CD4-positive, alpha-beta T cell (primary cell): ENCODE measurements around the gene ABLIM2. TPM values are rescaled to one million over a fixed set of nuclear protein-coding genes. Genes with fewer than 3 reads are reported as not detected.

Experiments used
- ATAC-seq: fragments of 200-7000 bp; cut with Tn5 transposase; one replicate; pipeline ENCODE4 v1.10.0; 2022; ENCODE audit warnings: mild to moderate bottlenecking; ENCODE audit not compliant: poor library complexity
- CTCF ChIA-PET: fragments of 350-600 bp; sonication (Branson Sonifier 250); formaldehyde crosslinking; loops from one replicate; lab custom pipeline; 2021; ENCODE audit warnings: antibody characterized with exemption, inconsistent platforms; lab: Charles Lee
- POLR2A ChIA-PET: fragments of 350-600 bp; sonication (Branson Sonifier 250); formaldehyde crosslinking; loops from one replicate; lab custom pipeline; 2021; ENCODE audit warnings: antibody characterized with exemption, inconsistent platforms; lab: Charles Lee
- DNase-seq, 14 experiments: peaks; one replicate each; pipeline ENCODE4 v3.0.0-alpha.2; 2013 to 2020; ENCODE audit warnings: mixed read lengths in 2 of 14
- H3K27ac ChIP-seq, 2 donors: one replicate each; pipeline versions ENCODE4 v1.5.1 to v1.7.0; 2013; ENCODE audit warnings: low read length in 2 of 2, low read depth in 1 of 2, mild to moderate bottlenecking in 1 of 2
- H3K27me3 ChIP-seq, 2 experiments: 1 replicate in 1 of 2; 2 replicates in 1 of 2; pipeline versions ENCODE4 v1.6.1 to v1.7.0; 2013; ENCODE audit warnings: low read length in 2 of 2, control low read depth in 1 of 2, mild to moderate bottlenecking in 1 of 2, moderate library complexity in 1 of 2; ENCODE audit not compliant: insufficient read depth in 2 of 2, control insufficient read depth in 1 of 2
- H3K36me3 ChIP-seq: one replicate; pipeline ENCODE4 v1.6.1; 2013; ENCODE audit warnings: low read length, control low read depth; ENCODE audit not compliant: insufficient read depth
- H3K4me1 ChIP-seq: one replicate; pipeline ENCODE4 v1.6.1; 2013; ENCODE audit warnings: low read length, control low read depth; ENCODE audit not compliant: insufficient read depth
- H3K4me3 ChIP-seq: one replicate; pipeline ENCODE4 v1.5.1; 2013; ENCODE audit warnings: mild to moderate bottlenecking, low read length, moderate library complexity
- H3K9me3 ChIP-seq, 2 experiments: 1 replicate in 1 of 2; 2 replicates in 1 of 2; pipeline versions ENCODE4 v1.6.1 to v1.7.0; 2013; ENCODE audit warnings: low read length in 2 of 2, mild to moderate bottlenecking in 2 of 2, control low read depth in 1 of 2, moderate library complexity in 1 of 2; ENCODE audit not compliant: control insufficient read depth in 1 of 2, insufficient read depth in 1 of 2
- H3K27ac Mint-ChIP-seq: one replicate; pipeline ENCODE4 v1.8.0; 2020; ENCODE audit warnings: mixed read lengths
- H3K27me3 Mint-ChIP-seq: one replicate; pipeline ENCODE4 v1.8.0; 2021; ENCODE audit warnings: mixed read lengths
- H3K36me3 Mint-ChIP-seq: one replicate; pipeline ENCODE4 v1.8.0; 2021; ENCODE audit warnings: low read depth, mixed read lengths
- H3K4me1 Mint-ChIP-seq: one replicate; pipeline ENCODE4 v1.8.0; 2021; ENCODE audit warnings: low read depth, mixed read lengths
- H3K4me3 Mint-ChIP-seq: one replicate; pipeline ENCODE4 v1.8.0; 2020; ENCODE audit warnings: mild to moderate bottlenecking, mixed read lengths
- H3K9me3 Mint-ChIP-seq: one replicate; pipeline ENCODE4 v1.8.0; 2020; ENCODE audit warnings: mixed read lengths
- CTCF ChIP-seq: fragments of 200-600 bp; IDR thresholded peaks from one replicate; pipeline ENCODE4 v1.8.0; 2022; ENCODE audit warnings: antibody characterized with exemption, mild to moderate bottlenecking
- intact Hi-C, 2 experiments: fragments of 100-400 bp; cut with DNase I in 1 of 2; cut with micrococcal nuclease in 1 of 2; formaldehyde crosslinking; loops; one replicate each; pipeline versions ENCODE4 v1.15.1 to v1.9.0; 2023 to 2025; cut with DNase I, micrococcal nuclease
- total RNA-seq, 174 experiments: library from RNA in 2 of 174; stranded (reverse) in 2 of 174; gene quantifications; one replicate each; pipeline ENCODE4 v1.2.3 and lab custom pipeline; 2021 to 2026

Gene ABLIM2
- total RNA-seq, 2 experiments from 2014 or later: 2.5 to 2.7 TPM

- Mint-ChIP-seq H3K4me3 (peak overlapping the region; percentile 45), H3K27me3 (no peaks in the 10 kb centered on the region), H3K27ac (peak overlapping the region; percentile 24), H3K36me3 (peaks cover 12% of the 10 kb centered on the region), H3K9me3 (no peaks in the 10 kb centered on the region), H3K4me1 (peaks cover 34% of the 10 kb centered on the region)
- H3K27ac ChIP-seq: no peak overlapping the region
- TF ChIP-seq CTCF: no peak
- ChIA-PET CTCF (no interaction called here), POLR2A (no interaction called here)
- DNase-seq (no peak), ATAC-seq (no peak)
- intact Hi-C loops: loop anchor here in 1 of 2 experiments (2.0 kb wide), 1 partner anchor 35 kb away; no protein-coding TSS in a partner anchor
- H3K27me3 ChIP-seq: no peaks in the 10 kb centered on the region
- no peak overlapping the region for H3K4me3 ChIP-seq
- peaks cover 37% of the 10 kb centered on the region for H3K4me1 ChIP-seq
- H3K9me3 ChIP-seq: no peaks in the 10 kb centered on the region
- no peaks in the 10 kb centered on the region for H3K36me3 ChIP-seq
Measured at GRCh38 chr4:8195841-8196458, 37.3 kb upstream of the ABLIM2 start.

DNA sequence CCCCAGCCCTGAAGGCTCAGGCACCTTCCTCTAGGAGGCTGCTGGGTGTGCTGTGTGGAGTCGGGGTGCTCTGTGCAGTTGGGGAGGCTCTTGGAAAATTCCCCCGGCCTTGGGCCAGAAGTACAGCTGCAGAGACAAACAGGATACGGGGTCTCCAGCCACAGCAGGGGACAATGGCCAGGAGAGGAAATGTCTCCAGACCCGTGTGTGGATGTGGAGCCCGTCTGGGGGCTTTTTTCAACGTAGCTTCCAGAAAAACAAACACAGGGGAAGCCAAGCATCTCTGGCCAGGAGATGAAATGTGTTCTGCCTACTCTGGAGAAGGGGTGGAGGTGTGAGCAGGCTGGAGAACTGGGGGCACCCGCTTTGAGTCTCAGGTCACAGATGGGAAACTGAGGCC, 36.8 kb upstream of the ABLIM2 start:
- TF ChIP-seq CTCF: no peak
- POLR2A ChIA-PET: no interaction called here
- H3K4me1 Mint-ChIP-seq: peaks cover 29% of the 10 kb centered on the region
- no peaks in the 10 kb centered on the region for H3K9me3 Mint-ChIP-seq
- H3K36me3 Mint-ChIP-seq: peaks cover 8% of the 10 kb centered on the region
- no peak overlapping the region for H3K4me3 ChIP-seq
- H3K4me3 Mint-ChIP-seq: peak overlapping the region; percentile 51
- no peak overlapping the region for H3K27ac ChIP-seq
- CTCF ChIA-PET: interaction anchor here (1.5 kb wide), 1 partner anchor 19 kb away, joined by 4 read pairs; no protein-coding TSS in a partner anchor
- H3K27ac Mint-ChIP-seq: no peak overlapping the region
- H3K36me3 ChIP-seq: no peaks in the 10 kb centered on the region
- DNase-seq: no peak
- H3K27me3 Mint-ChIP-seq: no peaks in the 10 kb centered on the region
- intact Hi-C loops: no loop called here
- no peak for ATAC-seq
- H3K27me3 ChIP-seq: no peaks in the 10 kb centered on the region
- no peaks in the 10 kb centered on the region for H3K9me3 ChIP-seq
- H3K4me1 ChIP-seq: peaks cover 31% of the 10 kb centered on the region

- DNase-seq (no peak), ATAC-seq (no peak)
- no peaks in the 10 kb centered on the region for H3K9me3 ChIP-seq
- peaks cover 3% of the 10 kb centered on the region for H3K36me3 Mint-ChIP-seq
- no peaks in the 10 kb centered on the region for H3K9me3 Mint-ChIP-seq
- no peaks in the 10 kb centered on the region for H3K27me3 Mint-ChIP-seq
- H3K4me3 Mint-ChIP-seq: peak overlapping the region; percentile 49
- TF ChIP-seq CTCF: no peak
- H3K27me3 ChIP-seq: no peaks in the 10 kb centered on the region
- CTCF ChIA-PET: interaction anchor here (1.3 to 1.5 kb wide), 2 partner anchors 18 to 34 kb away, joined by 3 to 4 read pairs; no protein-coding TSS in a partner anchor
- intact Hi-C loops: no loop called here
- H3K27ac Mint-ChIP-seq: no peak overlapping the region
- H3K36me3 ChIP-seq: no peaks in the 10 kb centered on the region
- POLR2A ChIA-PET: no interaction called here
- H3K4me1 Mint-ChIP-seq: peaks cover 23% of the 10 kb centered on the region
- H3K4me1 ChIP-seq: peaks cover 23% of the 10 kb centered on the region
- H3K4me3 ChIP-seq: no peak overlapping the region
- H3K27ac ChIP-seq: no peak overlapping the region
Measured at GRCh38 chr4:8194306-8195242, 36.0 kb upstream of the ABLIM2 start.
